ENCODE data around the gene UTY. TPM values are rescaled to one million over a fixed set of nuclear protein-coding genes. Genes with fewer than 3 reads are reported as not detected.

The UTY gene
- total and polyA plus RNA-seq, 12 donors, result 1.3 to 15.8 (median 14.2) TPM; not detected in 3

DNA sequence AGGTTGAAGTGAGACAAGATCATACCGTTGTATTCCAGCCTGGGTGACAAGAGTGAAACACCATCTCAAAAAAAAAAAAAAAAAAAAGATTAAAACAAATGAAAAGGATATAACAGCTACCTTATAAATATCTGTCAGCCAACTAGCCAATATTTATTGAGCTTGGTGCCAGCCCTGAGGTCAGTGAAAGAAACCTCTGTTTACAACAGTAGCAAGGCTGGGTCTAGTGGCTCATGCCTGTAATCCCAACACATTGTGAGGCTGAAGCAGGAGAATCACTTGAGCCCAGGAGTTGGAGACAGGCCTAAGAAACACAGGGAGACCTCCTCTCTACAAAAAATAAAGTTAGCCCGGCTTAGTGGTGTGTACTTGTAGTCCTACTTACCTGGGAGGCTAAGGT, 12.6 kb upstream of the UTY start:
- TF ChIP-seq, protein P1, sequence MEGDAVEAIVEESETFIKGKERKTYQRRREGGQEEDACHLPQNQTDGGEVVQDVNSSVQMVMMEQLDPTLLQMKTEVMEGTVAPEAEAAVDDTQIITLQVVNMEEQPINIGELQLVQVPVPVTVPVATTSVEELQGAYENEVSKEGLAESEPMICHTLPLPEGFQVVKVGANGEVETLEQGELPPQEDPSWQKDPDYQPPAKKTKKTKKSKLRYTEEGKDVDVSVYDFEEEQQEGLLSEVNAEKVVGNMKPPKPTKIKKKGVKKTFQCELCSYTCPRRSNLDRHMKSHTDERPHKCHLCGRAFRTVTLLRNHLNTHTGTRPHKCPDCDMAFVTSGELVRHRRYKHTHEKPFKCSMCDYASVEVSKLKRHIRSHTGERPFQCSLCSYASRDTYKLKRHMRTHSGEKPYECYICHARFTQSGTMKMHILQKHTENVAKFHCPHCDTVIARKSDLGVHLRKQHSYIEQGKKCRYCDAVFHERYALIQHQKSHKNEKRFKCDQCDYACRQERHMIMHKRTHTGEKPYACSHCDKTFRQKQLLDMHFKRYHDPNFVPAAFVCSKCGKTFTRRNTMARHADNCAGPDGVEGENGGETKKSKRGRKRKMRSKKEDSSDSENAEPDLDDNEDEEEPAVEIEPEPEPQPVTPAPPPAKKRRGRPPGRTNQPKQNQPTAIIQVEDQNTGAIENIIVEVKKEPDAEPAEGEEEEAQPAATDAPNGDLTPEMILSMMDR (IDR thresholded peaks at IDR 0.05), result no peak
- WGBS, 2 donors, result 86 to 90% methylated on average over 2 of the region's 2 CpGs
- no peaks in the 10 kb centered on the region for H3K9me3 ChIP-seq
- no peak for DNase-seq
- intact Hi-C loops (cut with DNase I), result no loop called here
- no peak for ATAC-seq
- H3K36me3 ChIP-seq, result no peaks in the 10 kb centered on the region
- no peaks in the 10 kb centered on the region for H3K4me1 ChIP-seq
- H3K27ac ChIP-seq, result no peak overlapping the region
- H3K4me3 ChIP-seq, result no peak overlapping the region
- no peaks in the 10 kb centered on the region for H3K27me3 ChIP-seq

DNA sequence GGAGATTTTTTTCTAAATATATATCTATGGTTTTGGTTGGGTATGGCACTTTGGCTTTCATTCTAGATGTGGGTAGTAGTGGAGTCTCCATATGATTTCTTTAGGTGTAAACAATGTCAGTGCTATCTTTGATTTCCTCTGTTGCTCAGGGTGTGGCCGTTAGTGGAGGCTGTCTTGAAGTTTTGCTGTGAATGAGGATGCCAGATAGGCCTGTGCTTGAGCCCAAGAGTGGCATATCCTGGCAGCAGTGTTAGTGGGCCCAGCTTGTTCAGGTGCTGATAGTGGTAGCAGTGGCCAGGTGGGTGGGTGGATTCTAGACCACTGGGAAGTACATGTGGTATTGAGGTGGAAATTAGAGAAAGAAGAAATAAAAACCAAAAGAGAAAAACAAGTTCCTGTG, 8.9 kb upstream of the UTY start:
- WGBS, 2 donors, result 61 to 74% methylated on average over 1 of the region's 1 CpG
- TF ChIP-seq, protein P1 (IDR thresholded peaks at IDR 0.05), result no peak
- ATAC-seq, result no peak

DNA sequence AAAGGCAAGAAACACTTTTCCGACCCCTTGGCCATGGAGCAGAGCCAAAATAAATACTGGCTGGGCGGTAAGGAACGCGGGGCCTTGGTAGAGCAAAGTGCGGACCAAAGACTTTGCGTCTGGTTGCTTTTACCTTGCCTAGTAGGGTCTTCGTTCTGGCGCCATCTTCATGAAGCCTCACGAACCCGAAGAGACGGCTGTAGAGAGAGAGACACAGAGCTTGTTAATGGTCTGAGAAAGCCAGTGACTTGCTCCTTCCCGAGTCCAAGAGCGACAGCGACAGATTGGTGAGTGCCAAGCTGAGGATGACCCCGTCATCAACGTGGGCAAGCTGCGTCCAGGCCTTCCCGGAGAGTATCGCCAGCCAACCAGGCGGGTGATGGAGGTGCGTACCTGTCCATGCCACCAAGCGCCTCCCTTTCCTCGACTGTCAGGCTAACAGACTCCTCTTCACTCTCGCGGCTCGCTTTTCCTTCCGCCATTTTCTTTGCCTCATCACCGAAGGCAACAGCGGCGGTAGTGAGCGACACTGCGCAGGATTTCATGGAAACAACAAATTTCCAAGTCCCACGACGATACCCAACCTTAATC, 617 bp downstream of the UTY start:
- Histone ChIP-seq H3K4me3 (peak overlapping the region in 9 of 10 donors; percentile 14 to 84 (median 74)), H3K27ac (peak overlapping the region in 7 of 10 donors; percentile 86 to 96 (median 96)), H3K9me3 (no peaks in the 10 kb centered on the region), H3K4me1 (peaks cover 0 to 35% (median 7%) of the 10 kb centered on the region in 9 donors), H3K36me3 (peaks cover 0 to 30% (median 0%) of the 10 kb centered on the region in 9 donors), H3K27me3 (no peaks in the 10 kb centered on the region)
- intact Hi-C loops (cut with DNase I), result loop anchor here in 2 of 10 donors (5.0 to 10.0 kb wide), 2 partner anchors 54 to 577 kb away; partner anchors contain the start of gene DDX3Y (in 1 of the 2)
- TF ChIP-seq, protein P1 (IDR thresholded peaks at IDR 0.05), result no peak
- 0 to 1% methylated on average over 34 of the region's 34 CpGs for WGBS, 2 donors
- peak in 5 of 8 donors; percentile 63 to 74 (median 68) for ATAC-seq
- peak; percentile 14 to 22 for DNase-seq

More for the DNA sequence above, 8.9 kb upstream of the UTY start:
- no peak for DNase-seq
- Histone ChIP-seq H3K9me3 (no peaks in the 10 kb centered on the region), H3K27ac (no peak overlapping the region), H3K36me3 (no peaks in the 10 kb centered on the region), H3K27me3 (no peaks in the 10 kb centered on the region), H3K4me3 (no peak overlapping the region), H3K4me1 (no peaks in the 10 kb centered on the region)
- intact Hi-C loops (cut with DNase I), result no loop called here

DNA sequence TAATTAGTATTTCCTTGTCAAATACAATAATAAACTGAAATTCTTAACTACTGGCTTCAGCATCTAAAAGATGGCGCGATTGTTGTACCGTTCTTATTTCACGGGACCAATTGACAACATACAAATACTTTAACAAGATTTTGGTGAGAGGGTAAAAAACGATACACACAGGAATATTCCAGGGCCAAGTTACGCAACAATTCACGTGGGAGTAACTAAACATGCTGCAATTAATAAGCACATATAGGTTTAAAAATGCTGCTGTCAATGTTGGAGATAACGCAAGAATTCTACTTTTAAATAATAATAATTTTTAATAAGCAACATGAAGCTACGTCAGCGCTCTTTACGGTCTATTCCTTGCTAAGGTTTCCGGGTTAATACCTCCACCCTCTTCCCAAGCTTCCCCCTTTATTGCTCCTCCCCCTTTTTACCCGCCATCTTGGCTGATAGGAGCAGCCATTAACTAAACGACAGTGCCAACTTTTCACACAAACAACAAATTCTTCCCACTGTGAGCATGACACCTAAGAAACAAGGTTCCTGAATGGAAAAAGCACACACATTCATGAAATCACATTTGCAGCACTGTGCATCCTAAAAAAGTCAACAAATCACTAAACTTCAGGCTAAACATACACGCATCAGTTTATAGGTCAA, 1.6 kb downstream of the UTY start:
- H3K4me3 ChIP-seq, result peak overlapping the region in 7 of 10 donors; percentile 14 to 84 (median 76)
- DNase-seq (peak in 1 of 2 donors; percentile 67), ATAC-seq (peak in 5 of 8 donors; percentile 61 to 81 (median 78))
- no peaks in the 10 kb centered on the region for H3K27me3 ChIP-seq
- TF ChIP-seq, protein P1 (IDR thresholded peaks at IDR 0.05), result no peak
- H3K36me3 ChIP-seq, result peaks cover 0 to 39% (median 0%) of the 10 kb centered on the region in 9 donors
- H3K4me1 ChIP-seq, result peaks cover 0 to 42% (median 7%) of the 10 kb centered on the region in 9 donors
- H3K9me3 ChIP-seq, result no peaks in the 10 kb centered on the region
- intact Hi-C loops (cut with DNase I), result loop anchor here in 2 of 10 donors (5.0 to 10.0 kb wide), 2 partner anchors 53 to 576 kb away; partner anchors contain the start of gene DDX3Y (in 1 of the 2)
- H3K27ac ChIP-seq, result peak overlapping the region in 7 of 10 donors; percentile 86 to 96 (median 96)
- 1 to 2% methylated on average over 15 of the region's 15 CpGs for WGBS, 2 donors

All from heart right ventricle (tissue), 16 donors.